MM.1S (cell line): ENCODE measurements around the gene DDX10.

Experiments
- EZH2phosphoT487 ChIP-seq: fragments of 300-600 bp; sonication (generic); IDR thresholded peaks from 2 replicates; pipeline ENCODE4 v1.6.1; 2018; ENCODE audit warnings: antibody characterized with exemption, low read length
- TF ChIP-seq, protein P1 (sequence below): fragments of 300-600 bp; sonication (generic); IDR thresholded peaks from 2 replicates; pipeline ENCODE4 v1.5.1; 2016; ENCODE audit warnings: antibody characterized with exemption, low read length, mixed read lengths

DNA sequence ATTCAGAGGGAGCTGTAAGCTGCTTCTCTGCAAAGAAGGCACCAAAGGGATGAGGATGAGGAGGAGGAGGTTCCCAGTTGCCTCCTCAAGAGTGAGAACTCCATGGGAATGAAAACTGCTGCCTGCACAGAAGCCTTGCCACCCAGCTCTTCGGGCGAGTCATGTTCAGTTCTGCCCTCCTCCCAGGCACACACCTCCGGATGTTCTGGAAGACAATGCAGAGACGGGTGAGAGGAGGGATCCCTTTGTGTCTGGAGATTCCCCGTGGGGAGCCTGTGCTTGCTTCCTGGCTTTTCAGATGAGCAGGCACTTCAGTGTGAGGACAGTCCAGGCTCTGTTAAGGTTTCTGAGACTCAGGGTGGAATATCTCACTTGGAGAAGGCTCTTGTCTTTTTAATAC is 295.6 kb downstream of the DDX10 start:
- no peak for TF ChIP-seq EZH2phosphoT487
- TF ChIP-seq, protein P1, sequence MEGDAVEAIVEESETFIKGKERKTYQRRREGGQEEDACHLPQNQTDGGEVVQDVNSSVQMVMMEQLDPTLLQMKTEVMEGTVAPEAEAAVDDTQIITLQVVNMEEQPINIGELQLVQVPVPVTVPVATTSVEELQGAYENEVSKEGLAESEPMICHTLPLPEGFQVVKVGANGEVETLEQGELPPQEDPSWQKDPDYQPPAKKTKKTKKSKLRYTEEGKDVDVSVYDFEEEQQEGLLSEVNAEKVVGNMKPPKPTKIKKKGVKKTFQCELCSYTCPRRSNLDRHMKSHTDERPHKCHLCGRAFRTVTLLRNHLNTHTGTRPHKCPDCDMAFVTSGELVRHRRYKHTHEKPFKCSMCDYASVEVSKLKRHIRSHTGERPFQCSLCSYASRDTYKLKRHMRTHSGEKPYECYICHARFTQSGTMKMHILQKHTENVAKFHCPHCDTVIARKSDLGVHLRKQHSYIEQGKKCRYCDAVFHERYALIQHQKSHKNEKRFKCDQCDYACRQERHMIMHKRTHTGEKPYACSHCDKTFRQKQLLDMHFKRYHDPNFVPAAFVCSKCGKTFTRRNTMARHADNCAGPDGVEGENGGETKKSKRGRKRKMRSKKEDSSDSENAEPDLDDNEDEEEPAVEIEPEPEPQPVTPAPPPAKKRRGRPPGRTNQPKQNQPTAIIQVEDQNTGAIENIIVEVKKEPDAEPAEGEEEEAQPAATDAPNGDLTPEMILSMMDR: no peak
